PC-3 (cell line): ENCODE data around the gene ENPP7. TPM values are rescaled to one million over a fixed set of nuclear protein-coding genes. Genes with fewer than 3 reads are reported as not detected.
A peak's percentile ranks its signal among the peaks of the same experiment; 100 is the strongest.

Experiments used
- ATAC-seq: fragments of 200-7000 bp; cut with Tn5 transposase; 2 replicates; pipeline ENCODE4 v1.9.1; 2020; ENCODE audit warnings: mild to moderate bottlenecking, moderate library complexity
- BruUV-seq: library from RNA; stranded (reverse); fragments of 400-500 nt; replicated peaks from 2 replicates; lab custom pipeline; 2021; lab: Mats Ljungman, UMichigan
- CTCF ChIA-PET: fragments of 300-600 bp; sonication (Branson Sonifier 250); formaldehyde crosslinking; loops from one replicate; lab custom pipeline; 2022; ENCODE audit warnings: antibody characterized with exemption; lab: Charles Lee
- POLR2A ChIA-PET: fragments of 300-600 bp; sonication (Branson Sonifier 250); formaldehyde crosslinking; loops from one replicate; lab custom pipeline; 2022; ENCODE audit warnings: antibody characterized with exemption; ENCODE audit not compliant: unreplicated experiment; lab: Charles Lee
- DNase-seq: peaks from one replicate; pipeline ENCODE4 v3.0.0-alpha.2; 2015
- H2AFZ ChIP-seq: fragments of 300-600 bp; sonication (generic); 2 replicates; pipeline ENCODE4 v1.6.0; 2016; ENCODE audit warnings: antibody characterized with exemption, low read length
- H3F3A ChIP-seq: fragments of 300-600 bp; sonication (generic); one replicate; pipeline ENCODE4 v1.6.0; 2017; ENCODE audit warnings: antibody characterized with exemption, low read length, control low read depth, mild to moderate bottlenecking; ENCODE audit not compliant: unreplicated experiment
- H3K27ac ChIP-seq: fragments of 300-600 bp; sonication (generic); 2 replicates; pipeline ENCODE4 v1.5.1; 2016; ENCODE audit warnings: mild to moderate bottlenecking, low read length
- H3K27me3 ChIP-seq: fragments of 300-600 bp; sonication (generic); 2 replicates; pipeline ENCODE4 v1.6.1; 2016; ENCODE audit warnings: low read length, mixed read lengths
- H3K36me3 ChIP-seq: fragments of 300-600 bp; sonication (generic); 2 replicates; pipeline ENCODE4 v1.6.1; 2016; ENCODE audit warnings: low read depth, mixed run types, low read length, mixed read lengths
- H3K4me1 ChIP-seq: fragments of 300-600 bp; sonication (generic); 2 replicates; pipeline ENCODE4 v1.5.1; 2016; ENCODE audit warnings: low read length; ENCODE audit not compliant: insufficient read depth
- H3K4me2 ChIP-seq: fragments of 300-600 bp; sonication (generic); 2 replicates; pipeline ENCODE4 v1.6.0; 2016; ENCODE audit warnings: low read length
- H3K4me3 ChIP-seq: fragments of 300-600 bp; sonication (generic); 2 replicates; pipeline ENCODE4 v1.5.1; 2016; ENCODE audit warnings: mild to moderate bottlenecking, low read length, mixed read lengths
- H3K79me2 ChIP-seq: fragments of 300-600 bp; sonication (generic); 2 replicates; pipeline ENCODE4 v1.6.1; 2017; ENCODE audit warnings: low read length, mixed read lengths
- H3K9ac ChIP-seq: fragments of 300-600 bp; sonication (generic); 2 replicates; pipeline ENCODE4 v1.6.0; 2016; ENCODE audit warnings: mild to moderate bottlenecking, low read length
- H3K9me2 ChIP-seq: fragments of 300-600 bp; sonication (generic); replicated peaks from 2 replicates; pipeline ENCODE4 v1.6.1; 2016; ENCODE audit warnings: mixed run types, low read length, mixed read lengths
- H3K9me3 ChIP-seq: fragments of 300-600 bp; sonication (generic); 2 replicates; pipeline ENCODE4 v1.6.1; 2016; ENCODE audit warnings: low read length, mixed read lengths
- H4K20me1 ChIP-seq: fragments of 300-600 bp; sonication (generic); 2 replicates; pipeline ENCODE4 v1.6.1; 2016; ENCODE audit warnings: low read length, mixed read lengths
- EZH2 ChIP-seq: fragments of 300-600 bp; sonication (generic); IDR thresholded peaks from one replicate; pipeline ENCODE4 v1.6.1; 2017; ENCODE audit warnings: antibody characterized with exemption, mild to moderate bottlenecking, low read length; ENCODE audit not compliant: unreplicated experiment
- EZH2phosphoT487 ChIP-seq: fragments of 300-600 bp; sonication (generic); IDR thresholded peaks from 2 replicates; pipeline ENCODE4 v1.6.1; 2018; ENCODE audit warnings: mild to moderate bottlenecking, antibody characterized with exemption, low read length, borderline replicate concordance
- intact Hi-C: fragments of 100-400 bp; cut with micrococcal nuclease; formaldehyde crosslinking; loops from 2 replicates; pipeline ENCODE4 v1.9.0; 2023
- total RNA-seq: library from RNA; depleted of rRNA; stranded (reverse); fragments of >200 nt; gene quantifications from 2 replicates; pipeline ENCODE4 v1.2.3, GENCODE V29; 2014
- TF ChIP-seq, protein P1 (sequence below): fragments of 300-600 bp; sonication (generic); conservative IDR thresholded peaks from 2 replicates; pipeline ENCODE4 v1.5.1; 2017; ENCODE audit warnings: antibody characterized with exemption, low read depth, mild to moderate bottlenecking, low read length

Gene ENPP7
- total RNA-seq, 1 experiment from 2014 or later: not detected

DNA sequence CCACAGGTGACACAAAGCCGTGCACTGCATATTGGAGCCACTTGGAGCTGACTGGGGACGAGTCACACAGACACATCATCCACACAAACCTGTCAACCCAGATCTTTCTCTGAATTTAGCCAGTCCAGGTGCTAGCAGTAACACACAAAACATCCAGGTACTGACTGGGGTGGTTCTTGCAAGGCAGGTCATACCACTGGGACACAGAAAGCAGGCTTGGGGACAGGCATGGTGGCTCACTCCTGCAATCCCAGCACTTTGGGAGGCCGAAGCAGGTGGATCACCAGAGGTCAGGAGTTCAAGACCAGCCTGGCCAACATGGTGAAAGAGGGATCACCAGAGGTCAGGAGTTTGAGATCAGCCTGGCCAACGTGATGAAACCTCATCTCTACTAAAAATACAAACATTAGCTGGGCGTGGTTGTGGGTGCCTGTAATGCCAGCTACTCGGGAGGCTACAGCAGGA, 14.9 kb downstream of the ENPP7 start:
- Histone ChIP-seq H3K4me2 (no peak overlapping the region), H3F3A (peaks cover 7% of the 10 kb centered on the region), H3K9ac (no peak overlapping the region), H3K9me2 (no peaks in the 10 kb centered on the region), H3K79me2 (no peaks in the 10 kb centered on the region), H3K27ac (peak overlapping the region; percentile 15; the same call in 1 of the 2 replicates), H3K4me1 (peaks cover 42% of the 10 kb centered on the region), H3K27me3 (0 out of 2 replicates have a peak, but pooled peaks cover 3% of the 10 kb centered on the region), H3K36me3 (no peaks in the 10 kb centered on the region), H3K9me3 (no peaks in the 10 kb centered on the region), H4K20me1 (no peaks in the 10 kb centered on the region), H2AFZ (no peak overlapping the region), H3K4me3 (no peak overlapping the region)
- intact Hi-C loops: loop anchor here (10.0 kb wide), 1 partner anchor 89 kb away; the partner anchor contains the start of gene CBX4
- ATAC-seq (peak; percentile 5; the same call in 1 of the 2 replicates), DNase-seq (peak; percentile 52)
- ChIA-PET CTCF (interaction anchor here (0.6 to 1.7 kb wide), 11 partner anchors 13 to 225 kb away, joined by 3 to 17 read pairs (median 5); partner anchors contain the start of gene CBX8), POLR2A (interaction anchor here (0.6 kb wide), 1 partner anchor 94 kb away, joined by 13 read pairs; the partner anchor contains the start of gene CBX4)
- BruUV-seq: no TSS peak
- TF ChIP-seq, protein P1, sequence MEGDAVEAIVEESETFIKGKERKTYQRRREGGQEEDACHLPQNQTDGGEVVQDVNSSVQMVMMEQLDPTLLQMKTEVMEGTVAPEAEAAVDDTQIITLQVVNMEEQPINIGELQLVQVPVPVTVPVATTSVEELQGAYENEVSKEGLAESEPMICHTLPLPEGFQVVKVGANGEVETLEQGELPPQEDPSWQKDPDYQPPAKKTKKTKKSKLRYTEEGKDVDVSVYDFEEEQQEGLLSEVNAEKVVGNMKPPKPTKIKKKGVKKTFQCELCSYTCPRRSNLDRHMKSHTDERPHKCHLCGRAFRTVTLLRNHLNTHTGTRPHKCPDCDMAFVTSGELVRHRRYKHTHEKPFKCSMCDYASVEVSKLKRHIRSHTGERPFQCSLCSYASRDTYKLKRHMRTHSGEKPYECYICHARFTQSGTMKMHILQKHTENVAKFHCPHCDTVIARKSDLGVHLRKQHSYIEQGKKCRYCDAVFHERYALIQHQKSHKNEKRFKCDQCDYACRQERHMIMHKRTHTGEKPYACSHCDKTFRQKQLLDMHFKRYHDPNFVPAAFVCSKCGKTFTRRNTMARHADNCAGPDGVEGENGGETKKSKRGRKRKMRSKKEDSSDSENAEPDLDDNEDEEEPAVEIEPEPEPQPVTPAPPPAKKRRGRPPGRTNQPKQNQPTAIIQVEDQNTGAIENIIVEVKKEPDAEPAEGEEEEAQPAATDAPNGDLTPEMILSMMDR: no peak
- TF ChIP-seq EZH2phosphoT487 (no peak), EZH2 (no peak)

DNA sequence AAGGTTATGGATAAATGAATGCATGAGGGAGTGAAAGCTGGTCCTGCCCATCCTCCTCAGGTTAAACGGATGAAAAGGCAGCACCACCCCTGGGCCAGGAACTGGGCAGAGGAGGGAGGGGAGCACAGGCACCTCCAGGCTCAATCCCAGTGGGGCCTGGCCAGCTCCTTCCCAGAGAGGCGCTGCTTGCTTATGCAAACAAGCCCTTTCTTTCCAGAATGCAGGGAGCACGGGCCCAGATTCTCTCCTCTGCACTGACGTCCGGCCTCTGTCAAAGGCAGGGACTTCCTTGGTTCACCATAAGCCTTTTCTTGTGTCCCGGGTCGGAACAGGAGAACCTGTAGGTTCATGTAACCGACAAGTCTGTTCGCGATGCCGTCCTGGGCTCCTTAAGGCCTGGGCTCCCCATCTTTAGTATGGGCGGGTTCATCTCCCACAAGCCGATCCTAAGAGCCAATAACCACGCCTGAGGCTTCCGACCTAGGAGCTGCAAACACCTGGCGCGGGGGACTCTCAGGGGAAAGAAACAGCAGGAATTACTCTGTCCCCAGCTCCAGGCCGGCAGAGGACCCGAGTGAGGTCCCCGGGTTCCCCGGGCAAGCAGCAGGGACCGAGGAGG, 16.3 kb downstream of the ENPP7 start:
- H3K4me3 ChIP-seq: no peak overlapping the region
- no peak for DNase-seq
- no peaks in the 10 kb centered on the region for H3K9me2 ChIP-seq
- H3F3A ChIP-seq: peaks cover 7% of the 10 kb centered on the region
- H4K20me1 ChIP-seq: no peaks in the 10 kb centered on the region
- H3K4me2 ChIP-seq: no peak overlapping the region
- no peak overlapping the region for H2AFZ ChIP-seq
- POLR2A ChIA-PET: no interaction called here
- no peak overlapping the region for H3K9ac ChIP-seq
- no peak; the same call in 1 of the 2 replicates for ATAC-seq
- H3K79me2 ChIP-seq: no peaks in the 10 kb centered on the region
- no peak overlapping the region for H3K27ac ChIP-seq
- H3K4me1 ChIP-seq: peaks cover 49% of the 10 kb centered on the region
- H3K9me3 ChIP-seq: no peaks in the 10 kb centered on the region
- TF ChIP-seq, protein P1: no peak
- no peak for TF ChIP-seq EZH2phosphoT487
- TF ChIP-seq EZH2: no peak
- no TSS peak for BruUV-seq
- no peaks in the 10 kb centered on the region for H3K36me3 ChIP-seq
- CTCF ChIA-PET: no interaction called here
- H3K27me3 ChIP-seq: 0 out of 2 replicates have a peak, but pooled peaks cover 3% of the 10 kb centered on the region
- intact Hi-C loops: loop anchor here (10.0 kb wide), 1 partner anchor 88 kb away; the partner anchor contains the start of gene CBX4
